ENCODE data around the gene ZIC2.

DNA sequence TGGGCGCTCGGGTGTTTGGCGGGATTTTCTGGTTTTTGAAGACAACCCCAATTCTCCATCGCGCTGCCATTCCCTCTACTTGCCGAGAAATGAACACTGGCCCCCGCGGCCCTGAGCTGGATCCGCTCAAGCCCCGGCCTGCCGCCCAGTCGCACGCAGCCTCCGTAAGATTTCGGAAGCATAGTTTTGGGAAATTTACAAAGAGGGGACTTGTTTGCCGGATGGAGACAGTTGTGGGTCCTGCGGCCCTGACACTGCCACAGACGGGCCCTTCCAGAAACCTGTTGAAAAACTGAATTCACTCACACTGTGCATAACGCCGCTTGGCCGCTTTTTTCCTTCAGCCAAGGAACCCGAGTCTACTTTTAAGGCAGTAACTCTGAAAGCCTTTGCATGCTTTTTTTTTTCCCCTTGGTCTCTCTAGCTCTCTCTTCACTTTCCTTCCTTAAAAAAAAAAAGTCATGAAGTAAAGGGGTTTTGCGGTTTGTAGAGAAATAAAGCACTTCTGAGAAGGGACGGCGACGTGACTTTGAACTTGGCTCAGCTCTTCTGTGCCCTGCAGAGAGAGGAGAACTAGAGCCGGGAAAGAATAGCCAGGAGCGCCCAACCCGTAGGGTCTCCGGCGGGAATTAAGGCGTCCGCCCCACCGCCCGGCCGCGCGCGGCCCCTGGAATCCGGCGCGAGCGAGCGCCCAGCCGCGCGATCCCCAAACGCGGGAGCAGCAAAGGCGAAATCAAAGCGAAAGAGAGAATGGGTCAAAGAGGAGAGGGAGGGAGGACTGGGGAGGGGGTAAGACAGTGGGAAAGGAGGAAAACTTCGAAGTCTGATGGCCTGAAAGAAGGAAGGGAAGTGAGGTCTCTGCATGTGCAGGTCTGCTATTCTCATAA is 3.4 kb upstream of the ZIC2 start:
- TF ChIP-seq EZH2 (IDR thresholded peaks at IDR 0.05) (no peak), POLR2AphosphoS5 (IDR thresholded peaks at IDR 0.05; ENCODE audit: borderline replicate concordance, low read depth, low read length) (no peak)

All from SK-N-MC (cell line).